Stimulated activated CD4-positive, alpha-beta T cell treated with anti-CD3 and anti-CD28 coated beads, TNF-alpha, amount 100 ng/mL, for 24 hours (primary cell): ENCODE data around the gene ARHGAP26.

ENCODE experiments used
- DNase-seq, 3 experiments: peaks; one replicate each; pipeline ENCODE4 v3.0.0-alpha.2; 2020; ENCODE audit warnings: low read depth in 3 of 3

Gene ARHGAP26

GRCh38 chr5:143156572-143156971, 386.4 kb downstream of the ARHGAP26 start:
- no peak for DNase-seq

GRCh38 chr5:143159031-143159430, 388.9 kb downstream of the ARHGAP26 start:
- no peak for DNase-seq

- no peak for DNase-seq
Measured at GRCh38 chr5:143161885-143162540, 391.8 kb downstream of the ARHGAP26 start.

- no peak for DNase-seq
Measured at GRCh38 chr5:143162810-143163209, 392.6 kb downstream of the ARHGAP26 start.

- no peak for DNase-seq
Measured at GRCh38 chr5:143164557-143164956, 394.4 kb downstream of the ARHGAP26 start.

GRCh38 chr5:143165049-143165880, 395.1 kb downstream of the ARHGAP26 start:
- DNase-seq: no peak

GRCh38 chr5:143166090-143166489, 395.9 kb downstream of the ARHGAP26 start:
- no peak for DNase-seq

- no peak for DNase-seq
Measured at GRCh38 chr5:143166661-143167420, 396.7 kb downstream of the ARHGAP26 start.

- no peak for DNase-seq
Measured at GRCh38 chr5:143168171-143168741, 398.1 kb downstream of the ARHGAP26 start.

GRCh38 chr5:143168921-143169810, 399.0 kb downstream of the ARHGAP26 start:
- no peak for DNase-seq

- DNase-seq: no peak
Measured at GRCh38 chr5:143170104-143170503, 399.9 kb downstream of the ARHGAP26 start.

- no peak for DNase-seq
Measured at GRCh38 chr5:143170977-143171376, 400.8 kb downstream of the ARHGAP26 start.

GRCh38 chr5:143172739-143173138, 402.6 kb downstream of the ARHGAP26 start:
- no peak for DNase-seq

GRCh38 chr5:143173139-143173889, 403.1 kb downstream of the ARHGAP26 start:
- no peak for DNase-seq

- no peak for DNase-seq
Measured at GRCh38 chr5:143174714-143175398, 404.7 kb downstream of the ARHGAP26 start.

- no peak for DNase-seq
Measured at GRCh38 chr5:143176048-143176447, 405.9 kb downstream of the ARHGAP26 start.

GRCh38 chr5:143177263-143177983, 407.2 kb downstream of the ARHGAP26 start:
- no peak for DNase-seq

- no peak for DNase-seq
Measured at GRCh38 chr5:143179126-143179740, 409.1 kb downstream of the ARHGAP26 start.

GRCh38 chr5:143180751-143181150, 410.6 kb downstream of the ARHGAP26 start:
- DNase-seq: no peak
